Thyroid gland (tissue), 4 donors: Measurements from ENCODE around the gene RBM22.
"Not testable (repeated sequence)": the region's sequence is repeated elsewhere in the genome, so short reads cannot be mapped to it uniquely, and the experiment has no call there.

Source experiments
- CTCF ChIP-seq, 6 experiments: fragments of 200-600 bp in 3 of 6; fragments of 450-650 bp in 3 of 6; sonication (generic) in 3 of 6; IDR thresholded peaks; one replicate each; pipeline ENCODE4 v1.5.1; 2016 to 2019; ENCODE audit warnings: antibody characterized with exemption in 6 of 6, mild to moderate bottlenecking in 2 of 6, inconsistent platforms in 1 of 6, moderate library complexity in 1 of 6
- POLR2A ChIP-seq, 2 donors: fragments of 450-650 bp; IDR thresholded peaks; one replicate each; pipeline ENCODE4 v1.6.1; 2017; ENCODE audit warnings: antibody characterized with exemption in 2 of 2, mild to moderate bottlenecking in 2 of 2, moderate library complexity in 1 of 2

- TF ChIP-seq CTCF, POLR2A (IDR thresholded peaks at IDR 0.05): not testable (repeated sequence)
Measured at GRCh38 chr5:150743142-150743488, 42.3 kb upstream of the RBM22 start.
